ENCODE results near the gene LAMA3. TPM values are rescaled to one million over a fixed set of nuclear protein-coding genes. Genes with fewer than 3 reads are reported as not detected.

LAMA3 gene
- total RNA-seq, 1 experiment from 2014 or later = 8.1 TPM

- ChIA-PET CTCF (no interaction called here), POLR2A (no interaction called here)
- Histone ChIP-seq H3K4me1 (ENCODE audit: control insufficient read depth, insufficient read depth, low read length) (no peaks in the 10 kb centered on the region), H3K36me3 (ENCODE audit: control insufficient read depth, insufficient read depth, low read length) (no peaks in the 10 kb centered on the region), H3K27ac (ENCODE audit: low read length) (no peak overlapping the region), H3K9me3 (ENCODE audit: control insufficient read depth, insufficient read depth, low read depth, low read length) (no peaks in the 10 kb centered on the region), H3K27me3 (ENCODE audit: control insufficient read depth, insufficient read depth, low read length) (no peaks in the 10 kb centered on the region; the same call in 1 of the 2 replicates), H3K4me3 (ENCODE audit: low read depth in 2 of 2, low read length in 2 of 2) (no peak overlapping the region)
- DNase-seq (ENCODE audit: low read depth, low spot score) = no peak
- no TSS peak for BruUV-seq (replicated peaks)
- no peak for TF ChIP-seq REST (IDR thresholded peaks at IDR 0.05; ENCODE audit: insufficient read depth in 1 of 2, low read depth in 2 of 2, low read length in 1 of 2)
- TF ChIP-seq SIN3A (IDR thresholded peaks at IDR 0.05; ENCODE audit: borderline replicate concordance, insufficient read depth, low read depth, low read length) = no peak
- no peak for TF ChIP-seq POLR2AphosphoS5 (IDR thresholded peaks at IDR 0.05; ENCODE audit: low read depth, low read length)
- TF ChIP-seq CTCF (IDR thresholded peaks at IDR 0.05) = no peak
- no peak for TF ChIP-seq TCF7L2 (IDR thresholded peaks at IDR 0.05; ENCODE audit: low read depth, low read length)
- no peak for ATAC-seq
- in situ Hi-C loops (cut with HindIII; ENCODE audit: low pct_unique_long_range_greater_than_20kb, low sequenced_read_pairs) = no loop called here
- intact Hi-C loops (cut with micrococcal nuclease; ENCODE audit: unreplicated experiment) = no loop called here
Observed at GRCh38 chr18:23646282-23646681, 43.0 kb upstream of the LAMA3 start.

GRCh38 chr18:23648456-23648855, 40.8 kb upstream of the LAMA3 start:
- in situ Hi-C loops (cut with HindIII; ENCODE audit: low pct_unique_long_range_greater_than_20kb, low sequenced_read_pairs) = no loop called here

More at GRCh38 chr18:23648456-23648855, 40.8 kb upstream of the LAMA3 start:
- no peak overlapping the region for H3K27ac ChIP-seq (ENCODE audit: low read length)
- BruUV-seq (replicated peaks) = no TSS peak
- no peaks in the 10 kb centered on the region for H3K4me1 ChIP-seq (ENCODE audit: control insufficient read depth, insufficient read depth, low read length)
- intact Hi-C loops (cut with micrococcal nuclease; ENCODE audit: unreplicated experiment) = no loop called here
- H3K9me3 ChIP-seq (ENCODE audit: control insufficient read depth, insufficient read depth, low read depth, low read length) = no peaks in the 10 kb centered on the region
- TF ChIP-seq TCF7L2 (IDR thresholded peaks at IDR 0.05; ENCODE audit: low read depth, low read length) (no peak), REST (IDR thresholded peaks at IDR 0.05; ENCODE audit: insufficient read depth in 1 of 2, low read depth in 2 of 2, low read length in 1 of 2) (no peak), CTCF (IDR thresholded peaks at IDR 0.05) (no peak), POLR2AphosphoS5 (IDR thresholded peaks at IDR 0.05; ENCODE audit: low read depth, low read length) (no peak), SIN3A (IDR thresholded peaks at IDR 0.05; ENCODE audit: borderline replicate concordance, insufficient read depth, low read depth, low read length) (no peak)
- ChIA-PET POLR2A (no interaction called here), CTCF (no interaction called here)
- no peak overlapping the region for H3K4me3 ChIP-seq (ENCODE audit: low read depth in 2 of 2, low read length in 2 of 2)
- H3K36me3 ChIP-seq (ENCODE audit: control insufficient read depth, insufficient read depth, low read length) = no peaks in the 10 kb centered on the region
- DNase-seq (ENCODE audit: low read depth, low spot score) = no peak
- H3K27me3 ChIP-seq (ENCODE audit: control insufficient read depth, insufficient read depth, low read length) = no peaks in the 10 kb centered on the region; the same call in 1 of the 2 replicates
- no peak for ATAC-seq

Data from Panc1 (cell line).